Vagina (tissue), 2 donors: ENCODE data around the gene NT5DC2.

Experiments
- CTCF ChIP-seq, 3 experiments: fragments of 450-650 bp in 2 of 3; fragments of 200-600 bp in 1 of 3; sonication (generic) in 1 of 3; IDR thresholded peaks; one replicate each; pipeline ENCODE4 v1.5.1; 2017 to 2019; ENCODE audit warnings: antibody characterized with exemption in 3 of 3, mild to moderate bottlenecking in 2 of 3, moderate library complexity in 2 of 3
- POLR2AphosphoS5 ChIP-seq, 2 donors: sonication (generic); formaldehyde crosslinking; IDR thresholded peaks; one replicate each; pipeline ENCODE4 v1.9.0; 2017; ENCODE audit warnings: antibody characterized with exemption in 2 of 2, mild to moderate bottlenecking in 2 of 2, low read depth in 1 of 2; ENCODE audit not compliant: insufficient read depth in 1 of 2

DNA sequence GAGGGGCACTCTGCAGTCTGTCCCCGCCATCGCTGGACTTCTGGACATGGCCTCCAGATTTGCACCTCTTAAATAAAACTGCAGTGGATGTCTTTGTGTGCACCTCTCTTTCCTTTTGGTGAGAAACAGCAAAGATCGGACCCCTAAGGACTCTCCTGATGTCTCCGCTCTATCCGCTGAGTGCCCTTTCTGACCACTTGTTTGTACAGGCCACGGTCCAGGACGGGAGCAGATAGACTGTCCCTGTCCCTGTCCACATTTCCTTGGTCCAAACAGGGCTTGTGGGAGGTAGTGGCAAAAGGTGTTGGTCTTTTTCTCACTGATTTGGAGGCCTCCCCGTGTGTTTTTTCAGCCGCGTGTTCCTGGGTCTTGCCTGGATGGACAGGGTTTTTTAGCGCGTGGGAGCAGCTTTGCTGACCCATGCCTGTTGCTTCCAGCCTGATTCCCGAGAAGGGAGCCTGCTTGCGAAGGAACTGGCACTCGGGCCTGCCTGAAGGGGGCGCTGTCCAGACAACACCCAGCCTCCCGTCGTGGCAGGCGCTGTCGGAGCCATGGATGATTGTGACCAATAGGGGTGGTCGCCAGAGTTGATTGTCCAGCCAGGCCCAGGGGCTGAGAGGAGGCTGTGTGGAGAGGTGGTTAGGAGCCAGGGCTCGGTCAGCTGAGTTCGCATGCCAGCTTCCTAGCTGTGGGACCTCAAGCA lies 51.7 kb downstream of the NT5DC2 start:
- no peak for TF ChIP-seq POLR2AphosphoS5 (IDR thresholded peaks at IDR 0.05; ENCODE audit: insufficient read depth in 1 of 2, low read depth in 1 of 2)
- no peak for TF ChIP-seq CTCF (IDR thresholded peaks at IDR 0.05)
